Measurements from ENCODE around the gene SCRG1.

The SCRG1 gene

DNA sequence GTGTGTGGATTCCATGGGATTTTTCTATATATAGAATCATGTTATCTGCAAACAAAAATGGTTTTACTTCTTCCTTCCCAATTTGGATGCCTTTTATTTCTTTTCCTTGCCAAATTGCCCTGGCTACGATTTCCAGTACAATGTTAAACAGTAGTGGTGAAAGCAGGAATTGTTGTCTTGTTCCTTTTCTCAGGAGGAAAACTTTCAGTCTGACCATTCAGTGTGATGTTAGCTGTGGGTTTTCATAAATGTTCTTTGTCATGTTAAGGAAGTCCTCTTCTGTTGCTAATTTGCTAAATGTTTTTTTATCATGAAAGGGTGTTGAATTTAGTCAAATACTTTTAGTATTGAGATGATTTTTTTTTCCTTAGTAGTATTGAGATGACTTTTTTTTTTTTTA lies 17.3 kb downstream of the SCRG1 start:
- WGBS, 2 experiments (ENCODE audit: insufficient coverage in 2 of 2): no CpG with 5 or more reads among the region's 1 CpG
- no peak overlapping the region for H3K4me3 ChIP-seq (ENCODE audit: extremely low read depth, insufficient read depth, low read length, poor library complexity, severe bottlenecking)
- H3K36me3 ChIP-seq (ENCODE audit: control insufficient read depth, insufficient read depth, low read length): peaks cover 3% of the 10 kb centered on the region
- H3K4me1 ChIP-seq (ENCODE audit: control insufficient read depth, insufficient read depth, low read length, poor library complexity, severe bottlenecking): no peaks in the 10 kb centered on the region
- no peak overlapping the region for H3K27ac ChIP-seq (ENCODE audit: low read depth, low read length, severe bottlenecking)
- H3K9me3 ChIP-seq (ENCODE audit: control insufficient read depth, low read length): no peaks in the 10 kb centered on the region

DNA sequence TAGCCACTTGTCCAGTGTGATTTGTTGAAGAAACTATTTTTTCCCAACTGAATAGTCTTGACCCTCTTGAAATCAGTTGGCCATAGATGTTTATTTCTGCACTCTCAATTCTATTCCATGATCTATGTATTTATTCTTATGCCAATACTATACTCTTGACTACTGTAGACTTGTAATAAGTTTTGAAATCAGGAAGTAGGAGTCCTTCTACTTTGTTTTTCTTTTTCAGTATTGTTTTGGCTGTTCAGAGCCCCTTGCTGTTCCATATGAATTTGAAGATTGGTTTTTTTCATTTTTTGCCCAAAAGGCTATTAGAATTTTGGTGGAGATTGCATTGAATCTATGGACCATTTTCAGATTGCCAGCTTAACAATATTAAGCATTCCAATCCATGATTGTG lies 17.9 kb downstream of the SCRG1 start:
- Histone ChIP-seq H3K4me1 (ENCODE audit: control insufficient read depth, insufficient read depth, low read length, poor library complexity, severe bottlenecking) (no peaks in the 10 kb centered on the region), H3K36me3 (ENCODE audit: control insufficient read depth, insufficient read depth, low read length) (peaks cover 3% of the 10 kb centered on the region), H3K9me3 (ENCODE audit: control insufficient read depth, low read length) (no peaks in the 10 kb centered on the region), H3K4me3 (ENCODE audit: extremely low read depth, insufficient read depth, low read length, poor library complexity, severe bottlenecking) (no peak overlapping the region), H3K27ac (ENCODE audit: low read depth, low read length, severe bottlenecking) (no peak overlapping the region)

DNA sequence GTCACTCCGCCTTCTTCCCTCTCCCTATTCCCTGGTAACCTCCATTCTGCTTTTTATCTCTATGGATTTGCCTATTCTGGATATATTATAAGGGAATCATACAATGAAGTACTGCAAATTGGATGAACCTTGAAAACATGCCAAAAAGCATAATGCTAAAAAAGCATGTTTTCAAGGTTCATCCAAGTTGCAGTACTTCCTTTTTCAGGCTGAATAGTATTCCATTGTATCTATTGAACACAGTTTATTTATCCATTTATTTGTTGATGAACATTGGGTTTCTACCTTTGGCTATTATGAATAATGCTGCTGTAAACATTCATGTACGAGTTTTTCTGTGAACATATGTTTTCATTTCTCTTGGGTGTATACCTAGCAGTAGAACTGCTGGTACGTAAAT lies 19.0 kb downstream of the SCRG1 start:
- H3K9me3 ChIP-seq (ENCODE audit: control insufficient read depth, low read length): no peaks in the 10 kb centered on the region
- H3K36me3 ChIP-seq (ENCODE audit: control insufficient read depth, insufficient read depth, low read length): peaks cover 3% of the 10 kb centered on the region
- WGBS, 2 experiments (ENCODE audit: insufficient coverage in 2 of 2): no CpG with 5 or more reads among the region's 3 CpGs
- no peak overlapping the region for H3K27ac ChIP-seq (ENCODE audit: low read depth, low read length, severe bottlenecking)
- no peaks in the 10 kb centered on the region for H3K4me1 ChIP-seq (ENCODE audit: control insufficient read depth, insufficient read depth, low read length, poor library complexity, severe bottlenecking)
- no peak overlapping the region for H3K4me3 ChIP-seq (ENCODE audit: extremely low read depth, insufficient read depth, low read length, poor library complexity, severe bottlenecking)

DNA sequence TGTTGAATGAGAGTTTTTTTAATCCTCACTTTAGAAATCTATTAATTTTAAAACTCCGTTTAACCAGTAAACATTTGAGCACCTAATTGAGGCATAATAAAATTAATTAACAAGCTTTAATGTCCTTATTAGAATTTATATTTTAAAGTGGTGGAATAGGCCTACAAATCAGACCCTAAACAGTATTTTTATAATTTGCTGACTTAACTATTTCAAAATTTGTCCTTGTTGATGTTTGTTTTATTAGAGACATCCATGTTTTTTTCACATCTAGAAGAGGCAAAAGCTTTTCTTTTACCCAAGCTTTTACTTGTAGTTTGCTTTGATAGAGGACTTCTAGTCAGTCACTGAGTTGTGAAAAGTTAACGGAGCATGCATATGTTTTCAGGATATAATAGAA lies 24.3 kb downstream of the SCRG1 start:
- no CpG with 5 or more reads among the region's 2 CpGs for WGBS, 2 experiments (ENCODE audit: insufficient coverage in 2 of 2)
- peaks cover 6% of the 10 kb centered on the region for H3K36me3 ChIP-seq (ENCODE audit: control insufficient read depth, insufficient read depth, low read length)
- no peak overlapping the region for H3K27ac ChIP-seq (ENCODE audit: low read depth, low read length, severe bottlenecking)
- H3K9me3 ChIP-seq (ENCODE audit: control insufficient read depth, low read length): no peaks in the 10 kb centered on the region
- peaks cover 4% of the 10 kb centered on the region for H3K4me1 ChIP-seq (ENCODE audit: control insufficient read depth, insufficient read depth, low read length, poor library complexity, severe bottlenecking)
- no peak overlapping the region for H3K4me3 ChIP-seq (ENCODE audit: extremely low read depth, insufficient read depth, low read length, poor library complexity, severe bottlenecking)

DNA sequence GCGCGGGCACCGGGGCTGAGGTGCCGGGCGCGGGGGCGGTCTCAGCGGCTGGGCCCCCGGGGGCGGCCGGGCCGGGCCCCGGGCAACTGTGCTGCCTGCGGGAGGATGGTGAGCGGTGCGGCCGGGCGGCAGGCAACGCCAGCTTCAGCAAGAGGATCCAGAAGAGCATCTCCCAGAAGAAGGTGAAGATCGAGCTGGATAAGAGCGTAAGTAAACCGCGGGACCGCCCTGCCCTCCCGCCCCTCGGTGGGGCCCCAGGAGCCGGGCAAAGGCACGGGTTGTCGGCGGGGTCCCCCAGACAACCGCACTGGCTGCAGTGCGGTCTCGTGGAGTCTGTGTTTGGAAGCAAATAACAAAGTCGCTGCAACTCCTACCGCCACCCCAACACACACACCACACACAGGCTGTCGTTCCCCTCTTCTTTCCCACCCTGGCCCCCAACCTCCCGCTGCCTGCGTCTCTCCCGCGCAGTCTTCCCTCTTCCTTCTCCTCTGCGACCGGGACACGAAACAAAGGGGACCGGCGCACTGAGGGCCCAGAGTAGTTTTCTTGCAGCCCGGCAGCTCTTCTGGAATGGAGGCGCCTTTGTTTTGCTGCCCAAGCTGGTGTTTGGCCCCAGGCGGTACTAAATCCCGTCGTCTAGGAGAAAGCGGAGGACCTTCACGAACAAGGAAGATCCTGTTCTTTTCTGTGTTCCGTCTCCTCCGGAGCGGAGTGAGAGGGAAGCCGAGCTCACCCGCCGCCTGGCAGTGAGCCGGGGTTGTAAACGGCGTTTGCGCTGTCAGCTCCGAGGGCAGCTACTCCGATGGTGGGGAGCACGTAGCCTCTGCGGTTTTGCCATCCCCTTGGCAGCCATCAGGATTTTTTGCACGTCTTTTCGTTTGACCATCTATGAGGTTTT lies 27.4 kb downstream of the SCRG1 start:
- peaks cover 4% of the 10 kb centered on the region for H3K4me1 ChIP-seq (ENCODE audit: control insufficient read depth, insufficient read depth, low read length, poor library complexity, severe bottlenecking)
- 0% methylated on average over 52 to 59 of the region's 68 CpGs for WGBS, 2 experiments (ENCODE audit: insufficient coverage in 2 of 2)
- peaks cover 4% of the 10 kb centered on the region for H3K36me3 ChIP-seq (ENCODE audit: control insufficient read depth, insufficient read depth, low read length)
- H3K27ac ChIP-seq (ENCODE audit: low read depth, low read length, severe bottlenecking): peak overlapping the region; percentile 84
- H3K4me3 ChIP-seq (ENCODE audit: extremely low read depth, insufficient read depth, low read length, poor library complexity, severe bottlenecking): peak overlapping the region; percentile 77
- H3K9me3 ChIP-seq (ENCODE audit: control insufficient read depth, low read length): no peaks in the 10 kb centered on the region

DNA sequence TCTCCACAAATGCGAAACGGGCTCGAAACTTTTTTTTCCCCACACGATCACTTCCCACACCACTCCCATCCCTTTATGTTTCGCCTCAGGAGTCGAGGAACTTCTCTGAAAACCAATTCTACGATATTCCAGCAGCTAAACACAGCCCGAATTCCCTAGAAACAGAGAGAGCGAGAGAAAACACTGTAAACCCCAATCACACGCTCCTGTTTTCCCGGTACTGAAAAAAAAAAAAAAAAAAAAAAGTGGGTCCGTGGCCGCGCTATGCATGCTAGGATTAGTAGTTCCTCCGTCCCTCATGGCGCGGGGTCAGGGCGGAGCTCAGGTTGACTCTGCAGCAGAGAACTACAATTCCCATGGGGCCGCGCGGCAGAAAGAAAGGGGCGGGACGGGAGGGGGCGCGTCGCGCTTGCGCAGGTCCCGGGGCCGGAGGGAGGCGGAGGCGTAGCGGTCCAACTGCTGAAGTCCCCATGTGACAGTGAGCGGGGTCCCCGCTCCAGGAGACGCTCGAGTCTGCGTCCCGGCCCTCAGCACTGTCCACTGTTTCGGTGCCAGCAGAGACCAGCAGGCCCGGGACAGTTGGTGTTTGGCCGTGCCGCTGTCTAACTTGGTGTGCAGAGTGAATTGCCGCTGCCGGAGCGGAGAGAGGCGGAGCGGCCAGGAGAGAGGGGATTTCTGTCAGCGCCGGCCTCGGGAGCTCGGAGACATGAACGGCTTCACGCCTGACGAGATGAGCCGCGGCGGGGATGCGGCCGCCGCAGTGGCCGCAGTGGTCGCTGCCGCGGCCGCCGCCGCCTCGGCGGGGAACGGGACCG lies 28.2 kb downstream of the SCRG1 start, which contains the start of gene SAP30:
TSS of gene SAP30 (plus strand) at position 478 of the 815 bp plus-strand sequence. CDS start at position 707, 229 bp downstream.
- H3K4me3 ChIP-seq (ENCODE audit: extremely low read depth, insufficient read depth, low read length, poor library complexity, severe bottlenecking): peak within 1 kb of the TSS; percentile 77
- peaks cover 4% of the 10 kb centered on the region for H3K36me3 ChIP-seq (ENCODE audit: control insufficient read depth, insufficient read depth, low read length)
- peaks cover 4% of the 10 kb centered on the region for H3K4me1 ChIP-seq (ENCODE audit: control insufficient read depth, insufficient read depth, low read length, poor library complexity, severe bottlenecking)
- peak within 1 kb of the TSS; percentile 84 for H3K27ac ChIP-seq (ENCODE audit: low read depth, low read length, severe bottlenecking)
- WGBS, 2 experiments (ENCODE audit: insufficient coverage in 2 of 2): 1% methylated on average over 53 to 57 of the region's 72 CpGs
- no peaks in the 10 kb centered on the region for H3K9me3 ChIP-seq (ENCODE audit: control insufficient read depth, low read length)

DNA sequence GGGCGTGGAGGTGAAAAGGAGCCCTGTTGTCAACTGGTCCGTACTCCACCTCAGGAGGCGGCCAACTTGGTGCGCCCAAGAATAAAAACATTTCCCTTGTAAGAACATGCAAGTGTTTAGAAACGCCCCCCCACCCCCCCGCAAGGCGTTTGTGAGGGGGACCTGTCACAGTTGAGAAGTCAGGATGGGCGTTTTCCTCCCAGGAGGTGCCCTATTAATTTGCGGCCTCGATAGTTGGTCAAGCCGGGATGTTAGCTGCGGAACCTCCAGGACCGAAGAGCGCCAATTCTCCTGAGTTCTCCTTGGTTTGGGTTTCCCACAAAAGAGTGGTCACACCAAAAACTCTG lies 28.8 kb downstream of the SCRG1 start:
- WGBS, 2 experiments (ENCODE audit: insufficient coverage in 2 of 2): 0% methylated on average over 7 to 9 of the region's 14 CpGs
- no peaks in the 10 kb centered on the region for H3K9me3 ChIP-seq (ENCODE audit: control insufficient read depth, low read length)
- peak overlapping the region; percentile 84 for H3K27ac ChIP-seq (ENCODE audit: low read depth, low read length, severe bottlenecking)
- H3K4me1 ChIP-seq (ENCODE audit: control insufficient read depth, insufficient read depth, low read length, poor library complexity, severe bottlenecking): peaks cover 4% of the 10 kb centered on the region
- peaks cover 4% of the 10 kb centered on the region for H3K36me3 ChIP-seq (ENCODE audit: control insufficient read depth, insufficient read depth, low read length)
- H3K4me3 ChIP-seq (ENCODE audit: extremely low read depth, insufficient read depth, low read length, poor library complexity, severe bottlenecking): peak overlapping the region; percentile 77

DNA sequence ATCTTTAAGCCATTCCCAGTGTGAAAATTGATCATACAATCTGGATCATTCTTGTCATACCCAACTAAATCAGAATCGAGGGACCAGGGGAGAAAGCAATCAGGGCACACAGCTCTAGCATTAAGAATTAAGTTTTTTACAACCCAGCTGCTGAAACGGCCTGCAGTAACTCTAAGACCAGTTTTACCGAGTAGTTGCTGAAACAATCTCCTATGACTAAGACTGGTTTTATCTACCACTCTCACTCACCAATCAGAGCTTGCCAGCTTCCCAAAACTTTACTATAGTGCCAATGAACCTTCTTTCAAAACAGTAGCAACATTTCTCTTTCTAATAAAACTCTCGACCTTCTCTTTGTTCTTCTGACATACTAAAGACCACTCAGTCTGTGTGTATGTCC lies 31.0 kb downstream of the SCRG1 start:
- 87 to 90% methylated on average over 4 of the region's 4 CpGs for WGBS, 2 experiments (ENCODE audit: insufficient coverage in 2 of 2)
- H3K36me3 ChIP-seq (ENCODE audit: control insufficient read depth, insufficient read depth, low read length): no peaks in the 10 kb centered on the region
- no peaks in the 10 kb centered on the region for H3K9me3 ChIP-seq (ENCODE audit: control insufficient read depth, low read length)
- H3K4me1 ChIP-seq (ENCODE audit: control insufficient read depth, insufficient read depth, low read length, poor library complexity, severe bottlenecking): peaks cover 2% of the 10 kb centered on the region
- H3K4me3 ChIP-seq (ENCODE audit: extremely low read depth, insufficient read depth, low read length, poor library complexity, severe bottlenecking): no peak overlapping the region
- H3K27ac ChIP-seq (ENCODE audit: low read depth, low read length, severe bottlenecking): no peak overlapping the region

DNA sequence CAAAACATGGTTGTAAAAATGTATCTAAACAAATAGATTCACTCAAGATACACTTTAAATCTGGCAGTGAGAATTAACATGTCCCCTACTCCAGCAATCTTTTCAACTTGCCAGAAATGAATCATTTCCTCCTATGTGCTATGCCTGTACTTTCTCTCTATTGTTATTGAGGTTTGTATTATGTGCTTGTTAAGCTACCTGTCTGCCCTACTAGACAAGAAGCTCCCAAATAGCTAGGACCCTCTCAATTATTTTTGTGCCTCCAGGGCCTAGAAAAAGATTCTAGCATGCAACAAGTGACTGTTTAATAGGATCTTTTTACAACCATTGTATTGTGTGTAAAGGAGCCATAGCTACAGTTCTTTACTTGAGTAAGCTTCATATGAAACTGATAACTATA lies 31.6 kb downstream of the SCRG1 start:
- H3K4me1 ChIP-seq (ENCODE audit: control insufficient read depth, insufficient read depth, low read length, poor library complexity, severe bottlenecking): no peaks in the 10 kb centered on the region
- no peak overlapping the region for H3K27ac ChIP-seq (ENCODE audit: low read depth, low read length, severe bottlenecking)
- no peaks in the 10 kb centered on the region for H3K36me3 ChIP-seq (ENCODE audit: control insufficient read depth, insufficient read depth, low read length)
- no peaks in the 10 kb centered on the region for H3K9me3 ChIP-seq (ENCODE audit: control insufficient read depth, low read length)
- no peak overlapping the region for H3K4me3 ChIP-seq (ENCODE audit: extremely low read depth, insufficient read depth, low read length, poor library complexity, severe bottlenecking)

DNA sequence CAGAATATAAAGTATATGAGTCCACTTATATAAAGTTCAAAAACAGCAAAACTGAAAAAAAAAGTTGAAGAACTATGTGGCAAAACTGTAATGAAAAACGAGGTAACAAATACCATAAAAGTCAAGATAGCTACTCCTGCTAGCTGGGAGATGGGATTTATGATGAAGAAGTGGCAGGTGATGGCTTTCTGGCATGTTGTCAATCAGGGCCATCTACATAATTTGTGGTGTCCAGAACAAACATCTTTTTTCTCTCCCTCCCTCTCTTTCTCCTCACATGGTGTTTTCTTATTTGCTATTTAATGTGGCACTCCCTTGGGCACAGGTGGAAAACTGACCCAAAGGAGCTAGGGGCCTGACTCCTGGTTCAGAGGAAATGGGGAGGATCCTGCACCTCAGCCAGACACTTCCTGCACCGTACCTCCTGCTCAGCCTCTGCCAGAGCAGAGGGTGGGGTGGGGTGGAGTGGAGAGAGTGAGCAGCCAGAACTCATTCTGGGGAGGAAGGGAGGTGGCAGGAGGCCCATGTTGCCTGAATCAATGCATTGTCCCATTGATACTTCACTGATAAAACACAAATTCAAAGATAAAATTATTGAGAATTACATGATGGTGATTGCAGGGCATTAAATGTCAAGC lies 33.4 kb downstream of the SCRG1 start:
- Histone ChIP-seq H3K4me1 (ENCODE audit: control insufficient read depth, insufficient read depth, low read length, poor library complexity, severe bottlenecking) (no peaks in the 10 kb centered on the region), H3K9me3 (ENCODE audit: control insufficient read depth, low read length) (no peaks in the 10 kb centered on the region), H3K4me3 (ENCODE audit: extremely low read depth, insufficient read depth, low read length, poor library complexity, severe bottlenecking) (no peak overlapping the region), H3K36me3 (ENCODE audit: control insufficient read depth, insufficient read depth, low read length) (no peaks in the 10 kb centered on the region), H3K27ac (ENCODE audit: low read depth, low read length, severe bottlenecking) (no peak overlapping the region)
- WGBS, 2 experiments (ENCODE audit: insufficient coverage in 2 of 2): 100% methylated on average over 1 of the region's 2 CpGs; no CpG with 5 or more reads in 1 of the 2 experiments

Measured in mesodermal cell (in vitro differentiated cells).